GM03348 (cell line): ENCODE measurements around the gene ZNF628.
"Not testable (repeated sequence)": the region's sequence is repeated elsewhere in the genome, so short reads cannot be mapped to it uniquely, and the experiment has no call there.

ENCODE experiments used
- DNase-seq: peaks from one replicate; pipeline ENCODE4 v3.0.0; 2012; ENCODE audit warnings: low spot score

The ZNF628 gene

GRCh38 chr19:55484593-55485438, 8.4 kb downstream of the ZNF628 start, which contains the start of gene NAT14:
NAT14 (plus strand) TSS chr19:55485188; CDS start chr19:55485709, 521 bp downstream.
- peak; percentile 87 for DNase-seq

DNA sequence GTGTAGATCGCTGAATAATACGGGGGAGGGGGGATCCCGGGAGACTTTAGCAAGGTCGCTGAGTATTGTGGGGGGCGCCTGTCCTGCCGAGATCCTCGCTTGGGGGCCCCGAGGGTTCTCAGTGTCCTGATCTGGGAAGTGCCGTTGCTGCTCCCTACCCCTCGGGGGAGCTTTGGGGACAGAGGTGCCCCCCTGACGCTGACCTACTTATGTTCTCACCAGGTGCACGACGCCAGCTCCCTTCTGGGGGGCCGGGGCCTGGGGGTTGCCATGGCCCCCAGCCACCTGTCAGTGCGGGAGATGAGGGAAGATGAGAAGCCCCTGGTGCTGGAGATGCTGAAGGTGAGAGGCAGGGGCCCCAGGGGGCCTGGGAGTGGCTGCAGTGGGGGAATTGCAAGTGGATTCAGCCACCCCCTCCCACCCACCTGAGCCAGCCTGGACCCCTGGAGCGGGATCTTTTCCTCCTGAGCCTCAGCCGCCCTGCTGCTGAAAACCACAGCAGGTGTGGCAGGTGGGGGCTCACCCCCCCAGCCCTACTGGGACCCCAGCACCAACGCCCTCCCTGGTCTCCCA, 9.1 kb downstream of the ZNF628 start:
- DNase-seq: no peak

DNA sequence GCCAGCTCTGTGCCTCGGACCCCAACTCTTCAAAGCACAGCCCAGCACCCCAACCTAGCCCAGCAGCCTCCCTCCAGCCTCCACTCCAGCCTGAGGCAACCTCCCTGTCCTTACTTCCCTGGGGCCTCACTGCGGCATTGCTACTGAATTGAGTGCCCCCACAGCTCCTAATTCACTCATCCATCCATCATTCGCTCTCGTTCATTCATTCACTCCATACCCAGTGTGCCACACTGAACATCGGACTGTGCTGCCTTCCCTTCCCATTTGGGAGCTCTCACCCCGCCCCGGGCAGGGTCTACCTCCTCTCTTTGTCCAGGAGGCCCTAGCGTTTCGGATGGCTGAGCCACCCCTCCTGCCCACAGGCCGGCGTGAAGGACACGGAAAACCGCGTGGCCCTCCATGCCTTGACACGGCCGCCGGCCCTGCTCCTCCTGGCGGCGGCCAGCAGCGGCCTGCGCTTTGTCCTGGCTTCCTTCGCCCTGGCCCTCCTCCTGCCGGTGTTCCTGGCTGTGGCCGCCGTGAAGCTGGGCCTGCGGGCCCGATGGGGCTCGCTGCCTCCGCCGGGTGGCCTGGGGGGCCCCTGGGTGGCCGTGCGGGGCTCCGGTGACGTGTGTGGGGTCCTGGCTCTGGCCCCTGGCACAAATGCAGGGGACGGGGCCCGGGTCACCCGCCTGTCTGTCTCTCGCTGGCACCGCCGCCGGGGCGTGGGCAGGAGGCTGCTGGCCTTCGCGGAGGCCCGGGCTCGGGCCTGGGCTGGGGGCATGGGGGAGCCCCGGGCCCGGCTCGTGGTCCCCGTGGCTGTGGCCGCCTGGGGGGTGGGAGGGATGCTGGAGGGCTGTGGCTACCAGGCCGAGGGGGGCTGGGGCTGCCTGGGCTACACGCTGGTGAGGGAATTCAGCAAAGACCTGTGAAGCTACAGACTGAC, 9.9 kb downstream of the ZNF628 start:
- DNase-seq: peak; percentile 48

DNA sequence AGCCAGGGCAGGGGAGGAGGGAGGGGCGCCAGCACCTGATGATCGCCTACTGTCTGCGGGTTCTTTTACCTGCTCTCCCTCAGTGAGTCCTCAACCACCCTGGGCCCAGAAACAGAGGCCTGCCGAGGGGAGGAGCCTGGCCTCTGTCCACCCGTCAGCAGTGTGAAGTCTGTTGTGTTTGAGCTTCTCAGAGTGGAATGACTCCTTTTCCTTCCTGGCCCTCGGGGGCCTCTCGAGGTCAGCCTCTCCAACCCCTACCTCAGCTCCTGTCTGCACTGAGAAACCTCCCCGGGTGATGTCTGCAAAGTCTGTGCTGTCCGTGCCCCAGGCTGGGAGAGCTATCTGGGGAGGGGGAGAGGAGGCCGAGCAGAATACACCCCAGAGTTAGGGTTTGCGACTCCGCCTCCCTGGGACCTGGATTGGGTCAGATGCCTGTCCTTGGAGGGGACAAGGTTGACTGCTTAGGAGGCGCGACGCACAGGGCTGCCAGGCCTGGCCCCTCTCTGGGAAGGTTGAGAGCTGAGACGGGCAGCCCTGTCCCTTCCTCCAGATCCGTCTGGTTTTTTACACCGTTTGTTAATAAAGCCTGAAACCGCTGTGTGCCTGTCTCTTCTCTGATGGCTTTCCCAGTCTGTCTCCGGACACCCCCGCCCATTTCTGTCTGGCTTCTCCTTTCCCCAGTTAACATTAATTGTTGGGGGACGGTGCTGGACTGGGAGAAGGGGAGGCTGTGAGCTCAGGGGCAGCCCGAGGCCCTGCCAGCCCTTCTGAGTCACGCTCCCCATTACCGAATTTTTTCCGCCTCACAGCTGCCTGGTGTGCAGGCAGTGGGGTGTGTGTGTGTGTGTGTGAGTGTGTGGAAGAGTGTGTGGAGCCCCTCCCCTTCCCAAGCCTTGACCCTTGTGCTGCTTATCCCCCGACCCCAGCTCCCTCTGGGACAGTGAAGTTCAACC, 10.8 kb downstream of the ZNF628 start:
- DNase-seq: peak; percentile 92

GRCh38 chr19:55487924-55488687, 11.7 kb downstream of the ZNF628 start, which contains the start of gene SSC5D:
SSC5D (plus strand) TSS chr19:55488436; CDS start chr19:55488590, 154 bp downstream.
- peak; percentile 85 for DNase-seq

GRCh38 chr19:55488986-55489710, 12.7 kb downstream of the ZNF628 start:
- DNase-seq: peak; percentile 77

GRCh38 chr19:55489711-55490477, 13.5 kb downstream of the ZNF628 start:
- no peak for DNase-seq

- no peak for DNase-seq
Measured at GRCh38 chr19:55490478-55491432, 14.3 kb downstream of the ZNF628 start.

GRCh38 chr19:55491546-55492360, 15.3 kb downstream of the ZNF628 start:
- DNase-seq: peak; percentile 22

DNA sequence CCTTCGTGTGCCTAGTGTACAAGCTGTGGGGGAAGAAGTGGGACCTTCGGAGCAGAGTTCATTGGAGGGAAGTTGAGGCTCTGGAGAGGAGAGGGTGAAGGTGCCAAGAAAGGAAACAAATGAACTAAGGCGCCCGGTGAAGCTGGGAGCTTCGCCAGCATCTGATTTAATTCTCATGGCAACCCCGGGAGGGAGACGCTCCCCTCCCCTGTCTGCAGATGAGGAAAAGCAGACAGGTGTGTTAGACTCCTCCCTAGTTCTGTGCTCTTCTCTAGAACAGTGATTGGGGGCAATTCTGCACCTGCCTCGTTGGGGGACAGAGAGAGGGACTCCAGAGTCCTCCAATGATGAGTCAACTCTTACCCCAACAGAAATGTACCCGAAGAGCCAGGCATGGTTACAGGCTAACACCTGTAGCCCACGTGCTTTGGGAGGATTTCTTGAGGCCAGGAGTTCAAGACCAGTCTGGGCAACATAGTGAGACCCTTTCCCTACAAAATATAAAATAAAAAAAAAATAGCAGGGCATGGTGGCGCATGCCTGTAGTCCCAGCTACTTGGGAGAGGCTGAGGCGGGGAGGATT, 16.0 kb downstream of the ZNF628 start:
- DNase-seq: no peak

- peak; percentile 61 for DNase-seq
Measured at GRCh38 chr19:55493052-55493644, 16.7 kb downstream of the ZNF628 start.

- no peak for DNase-seq
Measured at GRCh38 chr19:55493645-55494171, 17.3 kb downstream of the ZNF628 start.

- DNase-seq: peak; percentile 89
Measured at GRCh38 chr19:55494172-55494761, 17.9 kb downstream of the ZNF628 start.

DNA sequence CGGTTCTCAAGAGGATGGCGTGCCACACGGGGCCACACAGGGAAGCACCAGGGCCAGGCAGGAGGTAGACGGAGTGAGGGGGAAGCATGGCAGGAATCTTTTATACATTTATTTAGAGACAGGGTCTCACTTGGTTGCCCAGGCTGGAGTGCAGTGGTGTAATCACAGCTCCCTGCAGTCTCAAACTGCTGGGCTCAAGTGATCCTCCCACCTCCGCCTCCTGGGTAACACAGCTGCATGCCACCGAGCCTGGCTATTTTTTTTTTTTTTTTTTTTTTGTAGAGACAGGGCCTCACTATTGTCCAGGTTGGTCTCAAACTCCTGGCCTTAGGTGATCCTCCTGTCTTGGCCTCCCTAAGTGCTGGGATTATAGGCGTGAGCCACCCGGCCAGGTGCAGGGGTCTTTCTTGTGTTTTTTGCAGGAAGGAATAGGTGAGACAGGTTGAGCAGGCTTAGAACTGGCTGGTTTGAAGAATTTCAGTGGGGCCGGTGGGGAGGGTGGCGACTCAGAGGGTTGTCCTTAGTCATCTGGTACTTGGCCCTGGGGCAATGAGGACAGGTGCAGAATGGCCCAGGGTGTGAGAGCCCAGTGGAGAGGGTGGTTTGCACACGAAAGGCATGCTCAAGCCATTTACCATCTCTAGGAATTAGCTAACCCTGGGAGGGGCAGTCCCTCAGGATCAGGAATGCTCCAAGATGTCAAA, 19.4 kb downstream of the ZNF628 start:
- DNase-seq: no peak

GRCh38 chr19:55496820-55497219, 20.4 kb downstream of the ZNF628 start:
- not testable (repeated sequence) for DNase-seq
